EL (cell line): ENCODE data around the gene RYR1.
"Not testable (repeated sequence)": the region's sequence is repeated elsewhere in the genome, so short reads cannot be mapped to it uniquely, and the experiment has no call there.

Source experiments
- DNase-seq: peaks from one replicate; pipeline ENCODE4 v3.0.0-alpha.2; 2016

The RYR1 gene

DNA sequence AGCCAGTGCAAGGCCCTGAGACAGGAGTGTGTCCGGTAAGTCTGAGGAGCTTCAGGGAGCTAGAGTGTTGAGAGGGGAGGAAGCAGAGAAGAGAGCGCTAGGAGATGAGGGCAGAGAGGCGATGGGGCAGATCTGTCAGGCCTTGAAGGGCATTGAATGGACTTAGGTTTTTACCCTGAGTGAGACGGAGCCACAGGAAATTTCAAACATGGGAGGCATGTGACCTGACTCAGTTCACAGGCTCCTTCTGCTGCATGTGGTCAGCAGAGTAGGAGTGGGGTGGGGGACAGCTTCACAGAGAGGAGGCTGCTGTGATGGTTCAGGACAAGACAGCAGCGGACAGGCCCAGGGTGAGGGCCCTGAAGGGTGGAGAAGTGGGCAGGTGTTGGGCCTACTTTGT, 33.1 kb upstream of the RYR1 start:
- DNase-seq = no peak

DNA sequence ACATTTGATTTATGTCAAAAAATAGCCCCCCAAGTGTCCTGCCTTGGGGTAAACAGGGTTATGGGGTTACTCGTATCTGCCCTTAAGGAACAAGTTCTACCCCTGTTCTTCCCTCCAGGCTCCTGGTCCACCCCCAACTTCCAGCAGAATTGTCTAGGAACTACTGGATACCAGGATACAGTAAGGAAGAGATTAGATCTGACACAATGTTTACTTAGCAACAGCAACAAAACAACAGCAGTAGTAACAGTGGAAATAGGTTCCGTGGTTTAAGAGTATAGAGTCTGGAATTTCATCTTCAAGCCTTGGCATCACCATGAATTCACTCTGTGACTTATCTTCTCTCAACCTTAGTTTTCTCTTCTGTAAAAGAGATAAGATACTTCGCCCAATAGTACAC, 32.3 kb upstream of the RYR1 start:
- DNase-seq = peak; percentile 31

DNA sequence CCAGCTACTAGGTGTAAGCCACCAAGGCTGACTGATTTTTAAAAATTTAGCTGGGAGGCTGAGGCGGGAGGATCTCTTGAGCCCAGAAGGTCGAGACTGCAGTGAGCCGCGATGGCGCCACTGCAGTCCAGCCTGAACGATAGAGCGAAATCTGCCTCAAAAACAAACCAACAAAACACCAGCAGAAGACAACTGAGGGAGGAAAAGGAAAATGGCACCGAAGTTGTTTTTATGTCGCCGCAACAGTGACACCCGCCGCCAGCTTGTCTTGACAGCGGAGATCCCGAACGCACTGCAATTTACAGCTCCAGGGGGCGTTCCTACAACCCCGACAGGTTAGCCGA, 30.9 kb upstream of the RYR1 start:
- DNase-seq = no peak

GRCh38 chr19:38402967-38403674, 30.4 kb upstream of the RYR1 start, which contains the start of gene FAM98C:
Gene FAM98C, plus strand, starts transcription at chr19:38403093. Its CDS starts 61 bp downstream, at chr19:38403154.
- DNase-seq = peak; percentile 96

GRCh38 chr19:38404858-38405257, 28.6 kb upstream of the RYR1 start:
- DNase-seq = no peak

GRCh38 chr19:38405276-38405675, 28.2 kb upstream of the RYR1 start:
- DNase-seq = no peak

DNA sequence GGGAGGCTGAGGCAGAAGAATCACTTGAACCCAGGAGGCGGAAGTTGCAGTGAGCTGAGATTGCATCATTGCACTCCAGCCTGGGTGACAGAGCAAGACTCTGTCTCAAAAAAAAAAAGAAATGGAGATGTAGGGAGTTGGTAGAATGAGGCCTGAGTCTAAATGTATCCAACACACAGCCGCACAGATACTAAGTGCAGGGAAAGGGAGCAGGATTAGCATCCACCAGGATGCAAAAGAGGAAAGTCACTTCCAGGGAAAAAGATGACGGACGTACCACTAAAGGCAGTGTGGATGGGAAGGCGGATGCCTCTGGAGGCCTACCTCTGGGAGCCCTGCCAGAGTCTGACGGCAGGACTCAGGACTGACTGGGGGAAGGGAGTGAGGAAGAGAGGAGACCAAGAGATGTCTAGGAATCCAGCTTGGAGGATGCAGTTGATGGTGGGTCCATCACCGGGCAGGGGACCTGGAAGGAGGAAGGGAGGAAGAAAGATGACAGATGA, 23.8 kb upstream of the RYR1 start:
- DNase-seq = peak; percentile 34

DNA sequence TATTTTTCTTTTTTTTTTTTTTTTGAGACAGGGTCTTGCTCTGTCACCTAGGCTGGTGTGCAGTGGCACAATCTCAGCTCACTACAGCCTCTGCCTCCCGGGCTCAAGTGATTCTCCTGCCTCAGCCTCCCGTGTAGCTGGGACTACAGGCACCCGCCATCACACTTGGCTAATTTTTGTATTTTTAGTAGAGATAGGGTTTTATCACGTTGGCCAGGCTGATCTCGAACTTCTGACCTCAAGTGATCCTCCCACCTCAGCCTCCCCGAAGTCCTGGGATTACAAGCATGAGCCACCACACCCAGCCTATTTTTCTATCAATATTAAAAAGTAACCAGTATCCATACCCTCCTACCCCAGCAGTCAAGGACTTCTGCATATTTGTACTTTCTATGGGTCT, 23.1 kb upstream of the RYR1 start:
- DNase-seq = not testable (repeated sequence)

GRCh38 chr19:38411041-38411712, 22.3 kb upstream of the RYR1 start:
- no peak for DNase-seq

GRCh38 chr19:38411898-38412297, 21.6 kb upstream of the RYR1 start:
- not testable (repeated sequence) for DNase-seq

DNA sequence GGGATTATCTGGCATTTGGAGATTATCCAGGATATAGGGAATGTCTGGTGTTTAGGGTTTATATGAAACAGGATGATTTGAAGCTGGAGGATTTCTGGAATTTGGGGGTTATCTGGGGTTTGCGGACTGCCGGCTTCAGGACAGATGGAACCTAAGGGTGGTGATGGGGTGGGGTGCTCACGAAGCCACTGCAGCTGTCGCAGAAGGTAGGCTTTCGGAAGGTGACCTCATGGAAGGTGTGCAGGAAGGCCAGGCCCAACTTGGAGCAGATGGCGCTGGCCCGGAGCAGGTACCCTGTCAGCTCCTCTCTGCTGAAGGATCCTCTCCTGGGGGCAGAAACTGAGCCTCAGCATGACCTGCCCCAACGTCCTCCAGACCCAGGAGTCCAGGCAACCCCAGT, 21.0 kb upstream of the RYR1 start:
- DNase-seq = no peak

DNA sequence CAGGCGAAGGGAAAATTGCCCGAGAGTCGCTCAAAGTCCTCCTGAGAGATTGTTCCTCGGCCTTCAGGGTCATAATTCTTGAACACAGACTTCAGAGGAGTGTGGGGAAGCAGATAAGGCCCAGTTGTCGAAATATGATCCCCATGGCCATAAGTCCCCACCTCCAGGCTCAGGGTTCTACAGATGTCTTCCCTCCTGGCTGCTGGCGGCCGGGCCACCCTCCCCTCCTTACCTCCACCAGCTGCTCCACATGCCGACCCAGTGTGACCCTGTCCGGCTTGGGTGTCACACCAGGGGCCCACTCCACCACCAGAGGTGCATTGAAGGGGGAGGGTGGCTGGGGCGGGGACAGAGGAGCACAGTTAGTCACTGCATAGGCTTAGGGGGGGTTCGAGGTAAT, 20.5 kb upstream of the RYR1 start:
- no peak for DNase-seq

DNA sequence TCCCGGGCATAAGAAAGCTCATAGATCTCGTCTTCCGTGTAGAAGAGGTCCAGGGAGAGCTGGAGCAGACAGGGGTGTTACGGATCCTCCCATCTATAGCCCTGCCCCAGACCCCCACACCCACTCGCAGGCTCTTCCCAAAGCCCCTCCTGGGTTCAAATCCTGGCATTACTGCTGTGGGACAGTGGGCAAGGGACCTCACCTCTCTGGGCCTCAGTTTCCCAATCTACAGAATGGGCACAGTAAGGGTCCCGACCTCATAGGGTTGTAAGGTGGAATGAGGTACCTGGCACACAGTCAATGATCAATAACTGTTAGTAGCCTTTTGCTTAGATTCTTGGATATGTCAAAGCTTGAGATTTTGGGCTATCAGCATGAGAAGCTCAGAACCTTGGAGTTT, 20.1 kb upstream of the RYR1 start:
- DNase-seq = no peak

DNA sequence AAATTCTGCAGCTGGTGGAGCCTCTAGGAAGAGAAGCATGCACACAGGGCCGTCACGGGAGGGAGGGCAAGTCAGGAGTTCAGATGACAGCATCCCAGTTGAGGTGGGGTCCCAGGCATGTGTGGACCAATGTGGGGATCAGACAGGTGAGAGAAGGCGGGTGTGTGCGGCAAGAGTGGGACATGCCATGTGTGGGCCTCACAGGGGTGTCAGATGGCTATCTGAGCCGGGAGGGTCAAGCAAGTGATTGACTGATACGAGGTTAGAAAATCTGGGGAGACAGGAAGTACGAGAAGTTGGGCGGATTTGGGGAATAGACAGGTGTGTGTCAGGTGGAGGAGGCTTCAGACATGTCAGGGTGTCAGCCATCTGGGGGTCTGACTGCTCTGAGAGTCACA, 16.3 kb upstream of the RYR1 start:
- DNase-seq = no peak

GRCh38 chr19:38417544-38418506, 15.7 kb upstream of the RYR1 start:
- peak; percentile 37 for DNase-seq

DNA sequence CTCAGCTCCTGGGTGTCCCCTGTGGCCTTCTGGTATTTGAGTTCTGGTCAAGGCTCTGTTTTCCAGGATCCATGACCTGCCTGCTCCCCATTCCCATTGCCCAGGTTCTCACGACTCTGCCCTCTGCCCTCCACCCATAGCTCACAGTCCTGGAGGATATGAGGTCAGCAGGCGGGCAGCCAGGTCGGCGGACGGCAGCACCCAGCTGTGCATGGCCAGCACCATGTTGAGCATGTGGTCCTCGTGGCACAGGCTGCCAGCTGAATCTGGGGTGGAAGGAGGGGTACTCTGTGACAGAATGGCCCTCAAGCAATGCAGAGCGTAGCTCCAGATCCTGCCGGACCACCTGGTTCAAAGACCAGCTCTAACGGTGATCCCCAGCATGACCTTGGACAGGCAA, 12.6 kb upstream of the RYR1 start:
- no peak for DNase-seq

- no peak for DNase-seq
Measured at GRCh38 chr19:38421856-38422255, 11.6 kb upstream of the RYR1 start.

GRCh38 chr19:38422438-38422837, 11.1 kb upstream of the RYR1 start:
- no peak for DNase-seq

- no peak for DNase-seq
Measured at GRCh38 chr19:38424272-38424671, 9.2 kb upstream of the RYR1 start.

DNA sequence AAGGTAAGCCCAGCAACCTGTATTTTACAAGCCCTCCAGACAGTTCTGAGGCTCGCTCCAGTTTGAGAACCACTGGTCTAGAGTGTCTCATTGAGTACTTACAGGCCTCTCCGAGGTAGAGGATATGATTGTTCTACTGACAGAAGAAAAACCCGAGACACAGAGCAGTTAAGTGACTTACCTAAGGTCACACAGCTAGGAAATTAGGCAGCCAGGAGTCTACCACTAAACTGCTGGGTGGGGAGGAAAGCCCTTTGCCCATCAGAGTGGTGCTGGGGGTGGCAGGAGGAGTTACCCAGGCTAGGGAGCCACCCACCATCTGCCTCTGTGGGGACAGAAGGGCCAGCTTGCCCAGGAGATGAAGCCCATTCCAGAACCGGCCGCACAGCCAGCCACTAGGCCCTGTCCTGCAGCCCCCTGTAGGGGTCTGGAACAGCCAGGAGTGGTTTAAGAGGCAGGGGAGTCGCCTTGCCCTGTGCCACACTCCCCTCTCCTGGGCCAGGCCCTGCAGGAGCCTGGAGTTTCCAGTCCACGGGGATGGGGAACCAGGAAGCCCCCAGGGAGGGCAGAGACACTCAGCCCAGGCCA, 8.2 kb upstream of the RYR1 start:
- DNase-seq = no peak

- no peak for DNase-seq
Measured at GRCh38 chr19:38425810-38426466, 7.6 kb upstream of the RYR1 start, which contains the start of gene RASGRP4. Gene RASGRP4, minus strand, starts transcription at chr19:38426219. Its CDS starts 128 bp downstream, at chr19:38426091.

GRCh38 chr19:38427035-38427677, 6.3 kb upstream of the RYR1 start:
- DNase-seq = not testable (repeated sequence)
